Activated CD8-positive, alpha-beta T cell treated with anti-CD3 and anti-CD28 coated beads for 36 hours (primary cell): ENCODE results near the gene JAKMIP2. TPM values are rescaled to one million over a fixed set of nuclear protein-coding genes. Genes with fewer than 3 reads are reported as not detected.

ENCODE experiments used
- ATAC-seq: fragments of 200-7000 bp; cut with Tn5 transposase; one replicate; pipeline ENCODE4 v1.10.0; 2021; ENCODE audit warnings: mild to moderate bottlenecking, moderate library complexity
- CTCF ChIA-PET: fragments of 350-600 bp; sonication (Branson Sonifier 250); formaldehyde crosslinking; loops from one replicate; lab custom pipeline; 2021; ENCODE audit warnings: antibody characterized with exemption; lab: Charles Lee
- POLR2A ChIA-PET: fragments of 350-600 bp; sonication (Branson Sonifier 250); formaldehyde crosslinking; loops from one replicate; lab custom pipeline; 2021; ENCODE audit warnings: antibody characterized with exemption; lab: Charles Lee
- DNase-seq: peaks from one replicate; pipeline ENCODE4 v3.0.0-alpha.2; 2020
- H3K27ac Mint-ChIP-seq: one replicate; pipeline ENCODE4 v1.8.0; 2021; ENCODE audit warnings: mild to moderate bottlenecking, mixed read lengths
- H3K27me3 Mint-ChIP-seq: one replicate; pipeline ENCODE4 v1.8.0; 2021; ENCODE audit warnings: mixed read lengths
- H3K36me3 Mint-ChIP-seq: one replicate; pipeline ENCODE4 v1.8.0; 2021; ENCODE audit warnings: low read depth, mixed read lengths
- H3K4me1 Mint-ChIP-seq: one replicate; pipeline ENCODE4 v1.8.0; 2021; ENCODE audit warnings: low read depth, mixed read lengths
- H3K4me3 Mint-ChIP-seq: one replicate; pipeline ENCODE4 v1.8.0; 2021; ENCODE audit warnings: mild to moderate bottlenecking, moderate library complexity, mixed read lengths
- H3K9me3 Mint-ChIP-seq: one replicate; pipeline ENCODE4 v1.8.0; 2021; ENCODE audit warnings: mixed read lengths
- CTCF ChIP-seq: fragments of 200-600 bp; IDR thresholded peaks from one replicate; pipeline ENCODE4 v1.8.0; 2022; ENCODE audit warnings: antibody characterized with exemption, mild to moderate bottlenecking
- intact Hi-C: fragments of 100-400 bp; cut with micrococcal nuclease; formaldehyde crosslinking; loops from one replicate; pipeline ENCODE4 v1.10.0; 2022
- total RNA-seq, 2 experiments: library from RNA; stranded (reverse); gene quantifications; one replicate each; pipeline ENCODE4 v1.2.3, GENCODE V29; 2021

JAKMIP2 gene
- total RNA-seq, 2 experiments from 2014 or later, result 2.6 to 3.2 TPM

GRCh38 chr5:147673791-147674190 lies 108.7 kb downstream of the JAKMIP2 start:
- intact Hi-C loops, result no loop called here
- H3K27ac Mint-ChIP-seq, result no peak overlapping the region
- ChIA-PET CTCF (interaction anchor here (1.3 kb wide), 1 partner anchor 148 kb away, joined by 3 read pairs; no protein-coding TSS in a partner anchor), POLR2A (no interaction called here)
- no peaks in the 10 kb centered on the region for H3K27me3 Mint-ChIP-seq
- no peak overlapping the region for H3K4me3 Mint-ChIP-seq
- H3K36me3 Mint-ChIP-seq, result no peaks in the 10 kb centered on the region
- H3K9me3 Mint-ChIP-seq, result no peaks in the 10 kb centered on the region
- DNase-seq (no peak), ATAC-seq (no peak)
- no peak for TF ChIP-seq CTCF
- no peaks in the 10 kb centered on the region for H3K4me1 Mint-ChIP-seq

GRCh38 chr5:147673266-147673665 lies 109.3 kb downstream of the JAKMIP2 start:
- H3K4me3 Mint-ChIP-seq, result no peak overlapping the region
- no peaks in the 10 kb centered on the region for H3K27me3 Mint-ChIP-seq
- no peaks in the 10 kb centered on the region for H3K9me3 Mint-ChIP-seq
- H3K4me1 Mint-ChIP-seq, result no peaks in the 10 kb centered on the region
- DNase-seq, result no peak
- no peaks in the 10 kb centered on the region for H3K36me3 Mint-ChIP-seq
- ATAC-seq, result no peak
- CTCF ChIA-PET, result interaction anchor here (0.9 to 1.4 kb wide), 2 partner anchors 46 to 151 kb away, joined by 3 to 4 read pairs; no protein-coding TSS in a partner anchor
- POLR2A ChIA-PET, result no interaction called here
- H3K27ac Mint-ChIP-seq, result no peak overlapping the region
- intact Hi-C loops, result no loop called here
- no peak for TF ChIP-seq CTCF

- no peak for TF ChIP-seq CTCF
- intact Hi-C loops, result no loop called here
- Mint-ChIP-seq H3K4me1 (no peaks in the 10 kb centered on the region), H3K27me3 (no peaks in the 10 kb centered on the region), H3K9me3 (no peaks in the 10 kb centered on the region), H3K4me3 (no peak overlapping the region), H3K27ac (no peak overlapping the region), H3K36me3 (no peaks in the 10 kb centered on the region)
- DNase-seq (no peak), ATAC-seq (no peak)
- POLR2A ChIA-PET, result no interaction called here
- CTCF ChIA-PET, result interaction anchor here (1.6 kb wide), 1 partner anchor 151 kb away, joined by 6 read pairs; no protein-coding TSS in a partner anchor
These were observed 111.2 kb downstream of the JAKMIP2 start for GRCh38 chr5:147671365-147671764.

- no peaks in the 10 kb centered on the region for H3K36me3 Mint-ChIP-seq
- H3K27ac Mint-ChIP-seq, result no peak overlapping the region
- no peaks in the 10 kb centered on the region for H3K9me3 Mint-ChIP-seq
- H3K4me1 Mint-ChIP-seq, result no peaks in the 10 kb centered on the region
- ChIA-PET CTCF (interaction anchor here (1.6 kb wide), 1 partner anchor 152 kb away, joined by 6 read pairs; no protein-coding TSS in a partner anchor), POLR2A (no interaction called here)
- DNase-seq (no peak), ATAC-seq (no peak)
- no peak for TF ChIP-seq CTCF
- no peaks in the 10 kb centered on the region for H3K27me3 Mint-ChIP-seq
- H3K4me3 Mint-ChIP-seq, result no peak overlapping the region
- intact Hi-C loops, result no loop called here
These were observed 111.7 kb downstream of the JAKMIP2 start for GRCh38 chr5:147670815-147671214.

- Mint-ChIP-seq H3K4me3 (no peak overlapping the region), H3K36me3 (no peaks in the 10 kb centered on the region), H3K27ac (no peak overlapping the region), H3K4me1 (no peaks in the 10 kb centered on the region), H3K9me3 (no peaks in the 10 kb centered on the region), H3K27me3 (no peaks in the 10 kb centered on the region)
- DNase-seq (no peak), ATAC-seq (no peak)
- intact Hi-C loops, result no loop called here
- POLR2A ChIA-PET, result no interaction called here
- TF ChIP-seq CTCF, result no peak
- CTCF ChIA-PET, result interaction anchor here (1.1 kb wide), 1 partner anchor 153 kb away, joined by 3 read pairs; no protein-coding TSS in a partner anchor
These were observed 113.2 kb downstream of the JAKMIP2 start for GRCh38 chr5:147669169-147669869.
